H9 (cell line): ENCODE results near the gene C17orf50. TPM values are rescaled to one million over a fixed set of nuclear protein-coding genes. Genes with fewer than 3 reads are reported as not detected.

Source experiments
- DNase-seq: peaks from one replicate; pipeline ENCODE4 v3.0.0-alpha.2; 2017
- H2AFZ ChIP-seq: one replicate; pipeline ENCODE4 v1.6.1; 2013; ENCODE audit warnings: mild to moderate bottlenecking, low read length, control low read depth, moderate library complexity
- H2AK5ac ChIP-seq: 2 replicates; pipeline ENCODE4 v1.6.1; 2013; ENCODE audit warnings: low read length, control low read depth, mixed read lengths; ENCODE audit not compliant: insufficient read length
- H2BK120ac ChIP-seq: one replicate; pipeline ENCODE4 v1.6.1; 2013; ENCODE audit warnings: low read depth, mild to moderate bottlenecking, low read length, control low read depth, inconsistent platforms; ENCODE audit not compliant: poor library complexity, severe bottlenecking
- H2BK12ac ChIP-seq: 2 replicates; pipeline ENCODE4 v1.6.1; 2013; ENCODE audit warnings: low read length, control low read depth, mixed read lengths, low read depth; ENCODE audit not compliant: insufficient read length
- H2BK15ac ChIP-seq: 2 replicates; pipeline ENCODE4 v1.6.1; 2013; ENCODE audit warnings: low read depth, low read length, control low read depth
- H2BK20ac ChIP-seq: one replicate; pipeline ENCODE4 v1.6.1; 2013; ENCODE audit warnings: low read depth, mild to moderate bottlenecking, low read length, control low read depth, inconsistent platforms; ENCODE audit not compliant: poor library complexity, severe bottlenecking
- H2BK5ac ChIP-seq: 2 replicates; pipeline ENCODE4 v1.6.1; 2013; ENCODE audit warnings: low read length, control low read depth, mixed read lengths; ENCODE audit not compliant: insufficient read length
- H3K14ac ChIP-seq: 2 replicates; pipeline ENCODE4 v1.6.1; 2013; ENCODE audit warnings: low read length, control low read depth; ENCODE audit not compliant: insufficient read depth
- H3K18ac ChIP-seq: 2 replicates; pipeline ENCODE4 v1.6.1; 2013; ENCODE audit warnings: low read depth, mild to moderate bottlenecking, mixed read lengths, low read length, control low read depth; ENCODE audit not compliant: insufficient read length
- H3K23ac ChIP-seq: 2 replicates; pipeline ENCODE4 v1.6.1; 2013; ENCODE audit warnings: low read length, control low read depth, mixed read lengths, low read depth; ENCODE audit not compliant: insufficient read length
- H3K23me2 ChIP-seq: 2 replicates; pipeline ENCODE4 v1.6.1; 2013; ENCODE audit warnings: low read depth, mild to moderate bottlenecking, mixed read lengths, low read length, control low read depth; ENCODE audit not compliant: insufficient read length, poor library complexity, severe bottlenecking
- H3K27ac ChIP-seq: 2 replicates; pipeline ENCODE4 v1.5.1; 2013; ENCODE audit warnings: low read length, control low read depth, mixed read lengths, low read depth; ENCODE audit not compliant: insufficient read length
- H3K27me3 ChIP-seq: 2 replicates; pipeline ENCODE4 v1.6.1; 2013; ENCODE audit warnings: low read length, control low read depth, inconsistent platforms; ENCODE audit not compliant: insufficient read depth
- H3K4ac ChIP-seq: 2 replicates; pipeline ENCODE4 v1.6.1; 2013; ENCODE audit warnings: low read depth, mild to moderate bottlenecking, control low read depth, inconsistent platforms, low read length, moderate library complexity
- H3K4me1 ChIP-seq: 2 replicates; pipeline ENCODE4 v1.6.1; 2013; ENCODE audit warnings: low read length, control low read depth, inconsistent platforms; ENCODE audit not compliant: insufficient read depth
- H3K4me2 ChIP-seq: 2 replicates; pipeline ENCODE4 v1.6.1; 2013; ENCODE audit warnings: low read length, control low read depth, mixed read lengths; ENCODE audit not compliant: insufficient read length, insufficient read depth
- H3K56ac ChIP-seq: 2 replicates; pipeline ENCODE4 v1.6.1; 2013; ENCODE audit warnings: low read depth, mild to moderate bottlenecking, mixed read lengths, low read length, control low read depth; ENCODE audit not compliant: insufficient read length
- H3K79me1 ChIP-seq: 2 replicates; pipeline ENCODE4 v1.6.1; 2013; ENCODE audit warnings: low read depth, mild to moderate bottlenecking, moderate library complexity, low read length, control low read depth, inconsistent platforms; ENCODE audit not compliant: insufficient read depth, poor library complexity, severe bottlenecking
- H3K79me2 ChIP-seq: 2 replicates; pipeline ENCODE4 v1.6.1; 2013; ENCODE audit warnings: low read length, control low read depth, inconsistent platforms; ENCODE audit not compliant: insufficient read depth
- H3K9ac ChIP-seq: 2 replicates; pipeline ENCODE4 v1.6.1; 2013; ENCODE audit warnings: low read length, control low read depth, mixed read lengths; ENCODE audit not compliant: insufficient read length; ENCODE audit errors: extremely low read depth
- H3K9me3 ChIP-seq: one replicate; pipeline ENCODE4 v1.6.1; 2013; ENCODE audit warnings: low read depth, low read length, inconsistent platforms; ENCODE audit not compliant: control insufficient read depth
- H3T11ph ChIP-seq: one replicate; pipeline ENCODE4 v1.6.1; 2013; ENCODE audit warnings: mild to moderate bottlenecking, low read length, control low read depth, inconsistent platforms
- H4K20me1 ChIP-seq: one replicate; pipeline ENCODE4 v1.6.1; 2013; ENCODE audit not compliant: control insufficient read depth, insufficient read length, insufficient read depth
- H4K5ac ChIP-seq: 2 replicates; pipeline ENCODE4 v1.6.1; 2013; ENCODE audit warnings: low read depth, mild to moderate bottlenecking, mixed read lengths, low read length, control low read depth; ENCODE audit not compliant: insufficient read length
- H4K8ac ChIP-seq: replicated peaks from 2 replicates; pipeline ENCODE4 v1.6.1; 2013; ENCODE audit warnings: low read length, control low read depth, mixed read lengths, low read depth; ENCODE audit not compliant: insufficient read length
- H4K91ac ChIP-seq: 2 replicates; pipeline ENCODE4 v1.6.1; 2013; ENCODE audit warnings: low read depth, mild to moderate bottlenecking, moderate library complexity, mixed read lengths, low read length, control low read depth; ENCODE audit not compliant: insufficient read length
- H3K27ac Mint-ChIP-seq, 3 experiments: 2 replicates in 2 of 3; 3 replicates in 1 of 3; pipeline ENCODE4 v1.8.0; 2020 to 2021; ENCODE audit warnings: mixed read lengths in 3 of 3, mild to moderate bottlenecking in 1 of 3, moderate library complexity in 1 of 3
- H3K27me3 Mint-ChIP-seq: 2 replicates; pipeline ENCODE4 v1.8.0; 2021; ENCODE audit warnings: low read depth, mild to moderate bottlenecking, moderate library complexity, mixed read lengths
- H3K36me3 Mint-ChIP-seq, 3 experiments: 2 replicates in 2 of 3; 3 replicates in 1 of 3; pipeline ENCODE4 v1.8.0; 2020 to 2021; ENCODE audit warnings: low read depth in 3 of 3, mixed read lengths in 3 of 3; ENCODE audit not compliant: insufficient read depth in 1 of 3
- H3K4me1 Mint-ChIP-seq, 2 experiments: 2 replicates each; pipeline ENCODE4 v1.8.0; 2020; ENCODE audit warnings: mixed read lengths in 2 of 2
- H3K4me3 Mint-ChIP-seq, 2 experiments: 2 replicates in 1 of 2; 3 replicates in 1 of 2; pipeline ENCODE4 v1.8.0; 2020 to 2021; ENCODE audit warnings: mild to moderate bottlenecking in 2 of 2, mixed read lengths in 2 of 2, moderate library complexity in 1 of 2
- H3K9me3 Mint-ChIP-seq, 2 experiments: 2 replicates in 1 of 2; 3 replicates in 1 of 2; pipeline ENCODE4 v1.8.0; 2020; ENCODE audit warnings: mild to moderate bottlenecking in 2 of 2, mixed read lengths in 2 of 2, moderate library complexity in 1 of 2
- CTCF ChIP-seq: fragments of 200-600 bp; sonication (generic); conservative IDR thresholded peaks from 3 replicates; pipeline ENCODE4 v1.8.0; 2021; ENCODE audit warnings: antibody characterized with exemption, mild to moderate bottlenecking
- WGBS: extraction: QIAGEN DNeasy Blood & Tissue Kit; methylation state at CpG from one replicate; pipeline ENCODE4 v1.1.7; 2013; ENCODE audit warnings: missing lambda C conversion rate, low lambda C conversion rate, mixed read lengths; ENCODE audit not compliant: insufficient read length; ENCODE audit errors: extremely low coverage; 5-methylcytosine and 5-hydroxymethylcytosine counted together
- total RNA-seq: library from RNA; stranded (reverse); gene quantifications from 2 replicates; pipeline ENCODE4 v1.2.1, GENCODE V29; 2021

C17orf50 gene
- total RNA-seq, 1 experiment from 2014 or later, result not detected

DNA sequence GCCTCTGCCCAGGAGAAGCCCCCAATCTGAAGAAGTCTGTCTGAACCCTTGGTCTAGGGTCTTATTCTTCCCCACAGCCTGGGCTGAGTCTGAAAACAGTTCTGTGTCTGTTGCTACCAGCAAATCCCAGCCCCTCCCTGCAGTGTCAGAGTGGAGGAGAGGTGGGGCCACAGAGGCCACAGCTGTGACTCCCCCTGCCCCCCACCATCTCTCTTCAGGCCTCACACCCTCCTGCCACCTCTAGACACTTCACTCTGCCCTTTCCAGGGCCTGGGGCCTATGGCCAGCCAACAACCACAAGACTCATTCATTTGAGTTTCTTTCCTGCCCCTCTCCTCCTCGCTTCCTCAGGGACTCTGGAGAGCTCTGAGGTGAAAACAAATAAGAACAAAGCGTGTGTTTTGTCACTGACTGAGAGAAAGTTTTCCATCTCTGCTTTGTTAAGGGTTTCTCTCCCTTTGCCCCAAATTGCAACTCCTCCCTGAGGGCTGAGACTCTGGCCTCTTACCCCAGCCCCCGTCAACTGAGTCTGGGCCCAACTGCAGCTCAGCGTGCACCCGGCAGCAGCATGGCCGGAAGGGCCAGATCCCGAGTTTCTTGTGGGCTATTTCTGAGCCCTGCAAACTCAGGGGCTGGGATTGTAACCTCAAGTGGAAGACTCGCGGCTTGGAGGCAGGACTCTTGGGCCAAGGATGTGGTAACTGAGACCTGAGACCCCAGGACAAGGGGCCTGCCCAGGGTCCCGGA lies 13.2 kb downstream of the C17orf50 start:
- peaks cover 6% of the 10 kb centered on the region; the same call in 1 of the 2 replicates for H3K4me1 ChIP-seq
- no peak overlapping the region for H2BK120ac ChIP-seq
- H4K8ac ChIP-seq, result no peak overlapping the region
- H4K91ac ChIP-seq, result no peak overlapping the region
- H3K18ac ChIP-seq, result no peak overlapping the region
- Mint-ChIP-seq H3K27me3 (peaks cover 4% of the 10 kb centered on the region), H3K4me3 (no peak overlapping the region), H3K27ac (no peak overlapping the region; a peak in 1 of 7 replicates), H3K36me3 (no peaks in the 10 kb centered on the region), H3K4me1 (peaks cover 31 to 34% of the 10 kb centered on the region in 2 experiments), H3K9me3 (no peaks in the 10 kb centered on the region; a peak in 1 of 5 replicates)
- H2BK15ac ChIP-seq, result no peak overlapping the region
- no peak overlapping the region for H2BK20ac ChIP-seq
- no peak for DNase-seq
- H3K4ac ChIP-seq, result no peak overlapping the region
- no peak overlapping the region for H2AK5ac ChIP-seq
- H3K79me2 ChIP-seq, result no peaks in the 10 kb centered on the region
- H3K23ac ChIP-seq, result no peak overlapping the region
- no CpG with 5 or more reads among the region's 10 CpGs for WGBS
- no peak overlapping the region for H4K5ac ChIP-seq
- no peak overlapping the region for H3K27ac ChIP-seq
- H3K23me2 ChIP-seq, result no peaks in the 10 kb centered on the region
- no peak overlapping the region for H3K9ac ChIP-seq
- no peak overlapping the region for H3K4me2 ChIP-seq
- H2BK5ac ChIP-seq, result no peak overlapping the region
- H3K9me3 ChIP-seq, result no peaks in the 10 kb centered on the region
- TF ChIP-seq CTCF, result no peak
- no peaks in the 10 kb centered on the region for H3K79me1 ChIP-seq
- no peak overlapping the region for H3T11ph ChIP-seq
- no peak overlapping the region for H3K14ac ChIP-seq
- H2BK12ac ChIP-seq, result no peak overlapping the region
- no peak overlapping the region for H2AFZ ChIP-seq
- H3K56ac ChIP-seq, result no peak overlapping the region
- no peaks in the 10 kb centered on the region for H4K20me1 ChIP-seq
- no peaks in the 10 kb centered on the region for H3K27me3 ChIP-seq
